Keratinocyte (primary cell): Measurements from ENCODE around the gene RBM4B. TPM values are rescaled to one million over a fixed set of nuclear protein-coding genes. Genes with fewer than 3 reads are reported as not detected.

ENCODE experiments used
- DNase-seq: peaks from one replicate; pipeline ENCODE4 v3.0.0-alpha.2; 2011; ENCODE audit warnings: low read depth, missing footprints, low spot score
- FAIRE-seq: peaks from 2 replicates; lab custom pipeline; 2011; peaks lifted over from hg19 to GRCh38; lab: Jason Lieb, UNC
- H2AFZ ChIP-seq: 2 replicates; pipeline ENCODE4 v1.6.0; 2012; ENCODE audit warnings: low read length, control low read depth, inconsistent platforms; ENCODE audit not compliant: control insufficient read depth
- H3K27ac ChIP-seq: 2 replicates; pipeline ENCODE4 v1.5.1; 2011; ENCODE audit warnings: low read length; ENCODE audit not compliant: control insufficient read depth, insufficient read depth
- H3K27me3 ChIP-seq: 3 replicates; pipeline ENCODE4 v1.6.0; 2011; ENCODE audit warnings: low read length; ENCODE audit not compliant: control insufficient read depth, insufficient read depth; ENCODE audit errors: extremely low read depth
- H3K36me3 ChIP-seq, 2 experiments: 2 replicates in 1 of 2; 3 replicates in 1 of 2; pipeline ENCODE4 v1.5.1; 2011; ENCODE audit warnings: low read length in 2 of 2, mild to moderate bottlenecking in 1 of 2; ENCODE audit not compliant: control insufficient read depth in 2 of 2, insufficient read depth in 2 of 2; ENCODE audit errors: extremely low read depth in 1 of 2
- H3K4me1 ChIP-seq: 3 replicates; pipeline ENCODE4 v1.5.1; 2011; ENCODE audit warnings: low read length; ENCODE audit not compliant: control insufficient read depth, insufficient read depth; ENCODE audit errors: extremely low read depth
- H3K4me2 ChIP-seq: 3 replicates; pipeline ENCODE4 v1.6.0; 2011; ENCODE audit warnings: low read depth, low read length; ENCODE audit not compliant: control insufficient read depth, insufficient read depth; ENCODE audit errors: extremely low read depth
- H3K4me3 ChIP-seq, 3 experiments: fragments of 200-600 bp in 1 of 3; sonication (generic) in 1 of 3; 2 replicates in 2 of 3; 3 replicates in 1 of 3; pipeline ENCODE4 v1.5.1; 2011 to 2016; ENCODE audit warnings: low read length in 3 of 3, mild to moderate bottlenecking in 3 of 3, control low read depth in 2 of 3, inconsistent platforms in 1 of 3, low read depth in 1 of 3, mixed read lengths in 1 of 3, mixed run types in 1 of 3, moderate library complexity in 1 of 3; ENCODE audit not compliant: control insufficient read depth in 2 of 3, insufficient read depth in 2 of 3; ENCODE audit errors: extremely low read depth in 1 of 3
- H3K79me2 ChIP-seq: 2 replicates; pipeline ENCODE4 v1.6.0; 2012; ENCODE audit warnings: low read length; ENCODE audit not compliant: control insufficient read depth, insufficient read depth
- H3K9ac ChIP-seq: 3 replicates; pipeline ENCODE4 v1.6.0; 2011; ENCODE audit warnings: low read length; ENCODE audit not compliant: control insufficient read depth, insufficient read depth; ENCODE audit errors: extremely low read depth
- H3K9me1 ChIP-seq: 3 replicates; pipeline ENCODE4 v1.6.0; 2011; ENCODE audit warnings: low read length; ENCODE audit not compliant: control insufficient read depth, insufficient read depth; ENCODE audit errors: extremely low read depth
- H3K9me3 ChIP-seq: 2 replicates; pipeline ENCODE4 v1.5.1; 2012; ENCODE audit warnings: low read depth, low read length; ENCODE audit not compliant: control insufficient read depth
- H4K20me1 ChIP-seq: 3 replicates; pipeline ENCODE4 v1.6.0; 2011; ENCODE audit warnings: low read length; ENCODE audit not compliant: control insufficient read depth, insufficient read depth; ENCODE audit errors: extremely low read depth
- CTCF ChIP-seq, 3 experiments: IDR thresholded peaks in 1 of 3; conservative IDR thresholded peaks in 1 of 3; optimal IDR thresholded peaks in 1 of 3; 2 replicates in 2 of 3; 3 replicates in 1 of 3; pipeline versions ENCODE3 to v1.5.1; 2011; ENCODE audit warnings: low read length in 3 of 3, mild to moderate bottlenecking in 3 of 3, moderate library complexity in 2 of 3, control low read depth in 1 of 3, inconsistent platforms in 1 of 3; ENCODE audit not compliant: insufficient read depth in 2 of 3; ENCODE audit errors: extremely low read depth in 1 of 3
- EZH2 ChIP-seq: IDR thresholded peaks from one replicate; pipeline ENCODE4 v1.6.1; 2012; ENCODE audit warnings: inconsistent platforms, mild to moderate bottlenecking, low read length, moderate library complexity
- dilution Hi-C: fragments of 300-500 bp; cut with MboI; formaldehyde crosslinking; loops from one replicate; pipeline ENCODE4 v1.7.0; 2020; ENCODE audit warnings: low sequenced_read_pairs; ENCODE audit not compliant: extremely low pct_ligation_motif_present
- polyA plus RNA-seq, 5 experiments: library from polyadenylated mRNA; depleted of rRNA in 3 of 5; stranded (reverse) in 3 of 5; stranded (forward) in 1 of 5; unstranded in 1 of 5; fragments of >200 nt; gene quantifications; 1 replicate in 1 of 5; 2 replicates in 3 of 5; 3 replicates in 1 of 5; pipeline versions ENCODE4 v1.2.1 to v1.2.3, GENCODE V29; 2011 to 2012; ENCODE audit warnings: missing spikeins in 2 of 5, low read depth in 1 of 5, low replicate concordance in 1 of 5

Gene RBM4B
- polyA plus RNA-seq, 1 donor (not counting 4 experiments of a cell fraction or from before 2014, with no cell fraction given), result 20.9 TPM

- Histone ChIP-seq H3K4me2 (no peak overlapping the region), H3K9me1 (peaks cover 3% of the 10 kb centered on the region), H3K4me3 (no peak overlapping the region), H3K4me1 (peaks cover 32% of the 10 kb centered on the region), H4K20me1 (no peaks in the 10 kb centered on the region), H3K27me3 (no peaks in the 10 kb centered on the region), H3K79me2 (no peaks in the 10 kb centered on the region), H3K9ac (no peak overlapping the region), H3K9me3 (no peaks in the 10 kb centered on the region), H3K36me3 (peaks cover 1 to 5% of the 10 kb centered on the region in 2 experiments), H2AFZ (no peak overlapping the region), H3K27ac (no peak overlapping the region)
- TF ChIP-seq CTCF (optimal IDR thresholded peaks at IDR 0.05 in 1 of 3, IDR thresholded peaks at IDR 0.05 in 1 of 3, conservative IDR thresholded peaks at IDR 0.05 in 1 of 3; ENCODE audit: extremely low read depth in 1 of 3, insufficient read depth in 2 of 3, low read length in 3 of 3) (no peak), EZH2 (no peak)
- dilution Hi-C loops, result no loop called here
- FAIRE-seq (no peak), DNase-seq (no peak)
Observed at GRCh38 chr11:66722745-66723651, 45.3 kb upstream of the RBM4B start.

GRCh38 chr11:66721939-66722338 lies 44.3 kb upstream of the RBM4B start:
- peaks cover 3% of the 10 kb centered on the region for H3K9me1 ChIP-seq
- H3K9me3 ChIP-seq, result no peaks in the 10 kb centered on the region
- H3K27me3 ChIP-seq, result no peaks in the 10 kb centered on the region
- TF ChIP-seq CTCF (optimal IDR thresholded peaks at IDR 0.05 in 1 of 3, IDR thresholded peaks at IDR 0.05 in 1 of 3, conservative IDR thresholded peaks at IDR 0.05 in 1 of 3; ENCODE audit: extremely low read depth in 1 of 3, insufficient read depth in 2 of 3, low read length in 3 of 3) (no peak), EZH2 (no peak)
- no peaks in the 10 kb centered on the region for H4K20me1 ChIP-seq
- peaks cover 36% of the 10 kb centered on the region for H3K4me1 ChIP-seq
- no peak for DNase-seq
- no peak overlapping the region for H3K9ac ChIP-seq
- H3K36me3 ChIP-seq, result peaks cover 1 to 5% of the 10 kb centered on the region in 2 experiments
- no peak overlapping the region for H3K4me3 ChIP-seq
- H3K27ac ChIP-seq, result no peak overlapping the region
- H3K4me2 ChIP-seq, result no peak overlapping the region
- H2AFZ ChIP-seq, result no peak overlapping the region
- no peak for FAIRE-seq
- no peaks in the 10 kb centered on the region for H3K79me2 ChIP-seq
- dilution Hi-C loops, result no loop called here
